ENCODE results near the gene SERGEF. TPM values are rescaled to one million over a fixed set of nuclear protein-coding genes. Genes with fewer than 3 reads are reported as not detected.

Gene SERGEF
- total RNA-seq, 2 experiments from 2014 or later = 40.2 to 41.7 TPM

DNA sequence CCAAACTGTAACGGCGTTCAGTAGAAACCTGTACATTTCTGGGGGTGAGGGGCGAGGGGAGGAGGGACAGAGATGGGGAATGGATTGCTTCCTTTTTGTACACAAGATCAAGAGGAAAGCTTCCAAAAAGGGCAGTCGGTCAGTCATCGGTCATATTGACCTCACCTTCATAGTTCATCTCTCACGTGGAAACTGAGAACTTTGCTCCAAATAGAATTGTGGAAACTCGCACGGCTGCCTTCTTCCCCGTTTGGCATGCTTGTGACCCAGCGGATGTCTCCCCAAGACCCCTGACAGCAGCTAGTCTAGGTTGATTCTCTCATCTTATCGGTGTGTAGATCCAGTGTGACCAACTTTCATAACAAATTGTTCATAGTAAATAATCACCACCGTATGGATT is 230.7 kb downstream of the SERGEF start:
- CTCF ChIA-PET = no interaction called here
- Mint-ChIP-seq H3K27me3 (ENCODE audit: low read depth) (no peaks in the 10 kb centered on the region), H3K9me3 (no peaks in the 10 kb centered on the region), H3K4me1 (ENCODE audit: low read depth) (no peaks in the 10 kb centered on the region), H3K4me3 (no peak overlapping the region), H3K36me3 (ENCODE audit: low read depth) (peaks cover 2% of the 10 kb centered on the region), H3K27ac (no peak overlapping the region)
- DNase-seq = no peak
- intact Hi-C loops (cut with micrococcal nuclease) = no loop called here

DNA sequence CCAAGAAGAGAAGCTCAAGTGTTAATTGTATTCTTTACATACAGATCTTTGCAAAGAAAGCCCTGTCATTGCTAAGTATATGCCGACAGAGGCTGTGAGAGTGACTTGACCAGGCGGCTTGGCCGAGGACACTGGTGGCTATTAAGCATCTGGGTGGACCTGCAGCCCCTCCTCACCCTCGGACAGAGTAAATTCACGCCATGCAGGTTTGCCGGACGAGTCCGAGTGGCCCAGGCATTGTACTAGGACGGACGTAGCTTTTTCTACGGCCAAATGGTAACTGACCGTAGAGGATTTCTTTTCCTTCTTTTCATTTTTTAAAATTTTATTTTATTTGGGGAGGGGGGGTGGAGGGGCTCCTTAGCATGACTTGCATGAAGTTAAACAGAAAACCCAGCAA is 231.2 kb downstream of the SERGEF start:
- CTCF ChIA-PET = interaction anchor here (0.7 kb wide), 1 partner anchor 161 kb away, joined by 3 read pairs; no protein-coding TSS in a partner anchor

DNA sequence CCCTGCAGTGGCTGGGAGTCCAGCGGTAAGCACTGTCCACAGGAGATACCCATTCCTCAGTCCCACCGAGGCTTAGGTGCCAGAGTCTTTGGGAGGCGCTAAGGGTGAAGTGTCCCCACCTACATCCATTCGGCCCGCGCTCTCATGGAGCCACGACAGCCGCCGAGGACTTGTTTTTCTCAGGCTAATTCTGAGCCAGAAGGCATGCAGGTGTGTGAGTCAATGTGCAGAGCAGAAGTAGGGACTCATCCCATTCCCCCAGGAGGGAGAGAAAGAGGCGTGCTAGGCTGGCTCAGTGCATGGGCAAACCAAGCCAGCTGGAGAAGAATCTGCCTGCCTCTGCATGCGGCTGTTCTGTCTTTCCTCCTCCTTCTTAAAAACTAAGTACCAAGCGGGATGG is 231.6 kb downstream of the SERGEF start:
- no peaks in the 10 kb centered on the region for H3K4me1 Mint-ChIP-seq (ENCODE audit: low read depth)
- H3K4me3 Mint-ChIP-seq = no peak overlapping the region
- CTCF ChIA-PET = interaction anchor here (0.7 kb wide), 1 partner anchor 162 kb away, joined by 3 read pairs; no protein-coding TSS in a partner anchor
- no peak overlapping the region for H3K27ac Mint-ChIP-seq
- H3K27me3 Mint-ChIP-seq (ENCODE audit: low read depth) = no peaks in the 10 kb centered on the region
- no peak for DNase-seq
- H3K9me3 Mint-ChIP-seq = no peaks in the 10 kb centered on the region
- no peaks in the 10 kb centered on the region for H3K36me3 Mint-ChIP-seq (ENCODE audit: low read depth)
- intact Hi-C loops (cut with micrococcal nuclease) = no loop called here

More for the DNA sequence above, 231.2 kb downstream of the SERGEF start:
- no peaks in the 10 kb centered on the region for H3K27me3 Mint-ChIP-seq (ENCODE audit: low read depth)
- no peak overlapping the region for H3K4me3 Mint-ChIP-seq
- H3K36me3 Mint-ChIP-seq (ENCODE audit: low read depth) = no peaks in the 10 kb centered on the region
- no peaks in the 10 kb centered on the region for H3K4me1 Mint-ChIP-seq (ENCODE audit: low read depth)
- H3K9me3 Mint-ChIP-seq = no peaks in the 10 kb centered on the region
- intact Hi-C loops (cut with micrococcal nuclease) = no loop called here
- no peak overlapping the region for H3K27ac Mint-ChIP-seq
- DNase-seq = no peak

DNA sequence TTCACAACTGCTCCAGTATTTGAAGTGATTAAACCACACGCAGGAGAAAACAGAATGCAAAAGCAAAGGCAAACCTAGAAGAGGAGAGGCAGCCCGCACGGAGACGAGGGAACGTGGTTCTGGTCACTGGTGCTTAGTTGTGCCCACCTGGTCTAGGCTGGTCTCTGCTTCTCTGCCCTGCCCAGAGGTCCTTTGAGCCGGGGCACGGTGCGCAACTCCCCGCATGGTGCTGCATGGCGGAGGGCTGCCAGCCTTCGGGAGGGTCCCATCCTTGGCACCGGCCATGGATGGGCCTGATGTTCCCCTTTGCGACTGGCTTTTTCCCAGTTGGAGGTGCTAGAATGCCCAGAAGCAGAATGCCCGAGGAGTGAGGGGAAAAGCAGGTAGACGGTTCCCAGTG is 232.2 kb downstream of the SERGEF start:
- no peaks in the 10 kb centered on the region for H3K4me1 Mint-ChIP-seq (ENCODE audit: low read depth)
- DNase-seq = no peak
- H3K27me3 Mint-ChIP-seq (ENCODE audit: low read depth) = no peaks in the 10 kb centered on the region
- no peak overlapping the region for H3K4me3 Mint-ChIP-seq
- intact Hi-C loops (cut with micrococcal nuclease) = no loop called here
- H3K36me3 Mint-ChIP-seq (ENCODE audit: low read depth) = no peaks in the 10 kb centered on the region
- no peak overlapping the region for H3K27ac Mint-ChIP-seq
- CTCF ChIA-PET = no interaction called here
- H3K9me3 Mint-ChIP-seq = no peaks in the 10 kb centered on the region

DNA sequence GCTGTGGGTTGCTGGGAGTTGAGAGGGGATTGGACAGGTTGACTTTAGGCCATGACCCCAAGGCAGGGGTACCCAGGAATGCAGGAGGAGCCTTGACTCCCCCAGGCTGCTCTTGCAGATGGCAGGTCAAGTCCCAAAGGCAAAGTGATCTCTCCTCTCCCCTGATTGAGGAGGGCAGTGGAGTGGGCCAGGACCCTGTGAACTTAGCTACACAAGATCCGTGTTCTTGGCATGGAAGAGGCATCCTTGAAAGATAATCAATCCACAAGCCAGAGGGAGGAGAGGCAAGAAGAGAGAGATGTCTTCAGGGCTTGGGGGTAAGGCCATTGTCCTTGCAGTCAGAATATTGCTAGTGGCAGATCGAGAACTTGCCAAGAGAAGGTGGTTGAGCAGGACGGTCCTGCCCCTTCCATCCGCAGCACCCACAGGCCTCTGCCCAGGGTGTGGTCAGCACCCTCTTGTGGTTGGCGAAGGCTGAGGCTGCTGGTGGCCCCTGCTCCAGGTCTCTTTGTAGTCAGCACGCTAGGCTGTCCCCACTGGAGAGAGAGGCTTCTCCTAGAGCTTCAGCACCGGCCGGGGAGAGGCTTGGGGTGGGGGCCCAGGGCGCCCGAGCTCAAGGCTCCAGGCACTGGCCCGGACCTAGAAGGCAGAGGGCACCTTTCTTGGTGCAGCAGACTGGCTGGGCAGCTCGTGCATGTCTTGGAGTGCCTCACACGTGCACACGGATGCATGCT is 232.8 kb downstream of the SERGEF start:
- Mint-ChIP-seq H3K4me1 (ENCODE audit: low read depth) (no peaks in the 10 kb centered on the region), H3K27ac (no peak overlapping the region), H3K36me3 (ENCODE audit: low read depth) (no peaks in the 10 kb centered on the region), H3K9me3 (no peaks in the 10 kb centered on the region), H3K4me3 (no peak overlapping the region), H3K27me3 (ENCODE audit: low read depth) (no peaks in the 10 kb centered on the region)
- CTCF ChIA-PET = no interaction called here
- DNase-seq = no peak
- intact Hi-C loops (cut with micrococcal nuclease) = no loop called here

DNA sequence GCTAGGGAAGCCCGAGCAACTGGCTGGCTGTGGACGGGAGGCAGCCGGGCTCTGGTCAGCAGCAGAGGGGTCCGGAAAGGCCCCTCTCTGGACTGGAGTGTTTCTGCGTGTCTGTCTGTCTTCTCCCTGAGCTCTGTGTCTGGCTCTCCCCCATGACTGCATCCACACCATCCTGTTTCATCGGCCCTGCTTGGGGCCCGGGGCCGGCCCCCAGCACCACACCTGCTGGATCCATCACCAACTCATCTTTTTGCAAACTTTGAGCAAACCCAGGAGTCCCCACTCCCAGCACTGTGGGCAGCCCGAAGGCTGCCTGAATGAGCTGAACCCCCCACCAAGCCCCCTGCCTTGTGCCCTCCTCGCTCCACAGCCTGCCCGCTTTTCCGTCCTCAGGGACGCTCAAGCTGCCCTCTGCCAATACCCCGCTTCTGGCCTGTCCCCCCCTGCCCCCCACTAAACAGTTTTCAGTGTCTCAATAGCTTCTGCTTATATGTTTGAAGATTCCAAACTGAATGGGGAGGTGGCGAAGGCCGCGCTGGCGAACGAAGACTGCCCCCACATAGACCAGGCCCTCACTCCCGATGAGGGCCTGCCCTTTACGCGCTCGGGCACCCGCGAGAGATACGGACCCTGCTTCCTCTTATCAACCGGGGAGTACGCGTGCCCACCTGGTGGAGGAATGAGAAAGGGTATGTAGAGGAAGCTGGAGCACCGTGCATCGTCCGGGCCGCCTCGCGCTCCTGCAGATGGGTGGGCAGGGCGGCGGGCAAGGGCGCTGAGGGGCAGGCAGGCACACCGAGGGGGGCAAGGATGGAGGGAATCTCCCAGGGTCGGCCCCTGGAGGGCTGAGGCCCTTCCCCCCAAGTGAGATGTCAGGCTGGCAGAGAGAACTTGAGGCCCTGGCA is 233.6 kb downstream of the SERGEF start:
- no peaks in the 10 kb centered on the region for H3K36me3 Mint-ChIP-seq (ENCODE audit: low read depth)
- H3K4me3 Mint-ChIP-seq = no peak overlapping the region
- no peaks in the 10 kb centered on the region for H3K4me1 Mint-ChIP-seq (ENCODE audit: low read depth)
- no peak overlapping the region for H3K27ac Mint-ChIP-seq
- CTCF ChIA-PET = no interaction called here
- no peaks in the 10 kb centered on the region for H3K9me3 Mint-ChIP-seq
- H3K27me3 Mint-ChIP-seq (ENCODE audit: low read depth) = no peaks in the 10 kb centered on the region
- intact Hi-C loops (cut with micrococcal nuclease) = no loop called here
- DNase-seq = no peak

DNA sequence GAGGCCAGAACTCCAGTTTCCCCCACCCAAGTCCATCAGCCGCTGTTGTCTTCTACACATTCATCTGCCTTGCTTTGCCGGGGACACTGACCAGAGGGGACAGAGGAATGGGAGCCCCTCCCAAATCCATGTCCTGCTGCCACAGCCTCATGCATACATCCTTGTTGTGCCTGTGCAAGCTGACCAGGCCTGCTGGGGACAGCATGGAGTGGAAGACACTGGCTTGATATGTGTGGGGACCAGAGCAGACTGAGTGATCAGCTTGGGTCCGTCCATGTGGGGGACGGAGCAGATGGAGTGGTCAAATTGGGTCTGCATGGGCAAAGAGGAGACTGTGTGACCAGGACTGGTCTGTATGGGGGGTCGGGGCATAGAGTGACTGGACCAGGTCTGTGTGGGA is 234.5 kb downstream of the SERGEF start:
- H3K9me3 Mint-ChIP-seq = no peaks in the 10 kb centered on the region
- intact Hi-C loops (cut with micrococcal nuclease) = no loop called here
- H3K27ac Mint-ChIP-seq = no peak overlapping the region
- DNase-seq = no peak
- CTCF ChIA-PET = no interaction called here
- no peaks in the 10 kb centered on the region for H3K4me1 Mint-ChIP-seq (ENCODE audit: low read depth)
- H3K4me3 Mint-ChIP-seq = no peak overlapping the region
- no peaks in the 10 kb centered on the region for H3K27me3 Mint-ChIP-seq (ENCODE audit: low read depth)
- no peaks in the 10 kb centered on the region for H3K36me3 Mint-ChIP-seq (ENCODE audit: low read depth)

DNA sequence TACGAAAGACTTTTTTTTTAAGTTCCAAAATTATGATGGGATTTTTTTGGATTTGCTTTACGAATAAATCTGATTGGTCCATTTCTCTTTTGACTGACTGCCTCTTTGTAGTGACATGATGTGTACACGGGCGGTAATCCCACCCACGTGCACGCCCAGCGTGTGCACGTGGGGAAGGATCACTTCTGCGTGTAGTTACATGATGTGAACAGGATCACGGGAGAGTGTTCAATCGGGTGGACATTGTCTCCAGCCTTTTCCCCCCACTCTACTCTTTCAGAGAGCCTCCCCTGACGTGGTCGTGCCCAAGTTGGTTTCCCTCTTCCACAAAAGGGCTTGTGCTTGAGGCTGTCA is 235.1 kb downstream of the SERGEF start:
- Mint-ChIP-seq H3K27me3 (ENCODE audit: low read depth) (no peaks in the 10 kb centered on the region), H3K9me3 (no peaks in the 10 kb centered on the region), H3K4me1 (ENCODE audit: low read depth) (no peaks in the 10 kb centered on the region), H3K36me3 (ENCODE audit: low read depth) (no peaks in the 10 kb centered on the region), H3K4me3 (no peak overlapping the region), H3K27ac (no peak overlapping the region)
- CTCF ChIA-PET = no interaction called here
- intact Hi-C loops (cut with micrococcal nuclease) = no loop called here
- no peak for DNase-seq

DNA sequence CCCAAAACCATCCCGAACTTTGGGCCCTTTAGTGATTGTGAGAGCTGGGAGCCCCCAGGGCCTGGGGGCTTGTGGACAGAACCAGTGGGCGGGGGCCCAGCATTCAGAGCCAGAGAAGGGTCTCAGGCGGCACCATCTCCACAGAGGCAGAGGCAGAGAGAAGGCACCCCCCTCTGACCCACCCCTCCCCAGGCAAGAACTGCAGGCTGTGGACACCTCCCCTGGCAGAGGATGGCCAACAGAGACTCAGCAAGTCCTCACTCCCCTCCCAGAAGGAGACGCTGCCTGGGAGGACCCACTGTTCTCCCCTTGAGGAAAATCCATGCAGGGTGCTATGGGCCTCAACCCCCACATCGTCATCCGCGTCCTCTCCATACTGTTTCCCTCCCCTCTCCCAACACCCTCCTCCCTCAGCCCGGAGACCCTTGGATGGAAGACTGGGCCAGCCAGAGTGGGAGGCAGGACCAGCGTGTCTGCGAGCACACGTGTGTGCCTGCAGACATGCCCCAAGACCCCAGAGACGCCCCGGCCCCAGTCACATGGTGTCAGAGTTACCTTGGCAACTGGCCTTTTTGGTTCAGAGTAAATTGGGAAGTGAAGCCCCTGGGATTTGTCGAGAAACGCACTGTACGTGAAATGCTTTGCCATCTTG is 235.6 kb downstream of the SERGEF start:
- intact Hi-C loops (cut with micrococcal nuclease) = no loop called here
- no peaks in the 10 kb centered on the region for H3K27me3 Mint-ChIP-seq (ENCODE audit: low read depth)
- H3K27ac Mint-ChIP-seq = no peak overlapping the region
- CTCF ChIA-PET = no interaction called here
- DNase-seq = no peak
- H3K4me3 Mint-ChIP-seq = no peak overlapping the region
- no peaks in the 10 kb centered on the region for H3K4me1 Mint-ChIP-seq (ENCODE audit: low read depth)
- H3K36me3 Mint-ChIP-seq (ENCODE audit: low read depth) = no peaks in the 10 kb centered on the region
- H3K9me3 Mint-ChIP-seq = no peaks in the 10 kb centered on the region

DNA sequence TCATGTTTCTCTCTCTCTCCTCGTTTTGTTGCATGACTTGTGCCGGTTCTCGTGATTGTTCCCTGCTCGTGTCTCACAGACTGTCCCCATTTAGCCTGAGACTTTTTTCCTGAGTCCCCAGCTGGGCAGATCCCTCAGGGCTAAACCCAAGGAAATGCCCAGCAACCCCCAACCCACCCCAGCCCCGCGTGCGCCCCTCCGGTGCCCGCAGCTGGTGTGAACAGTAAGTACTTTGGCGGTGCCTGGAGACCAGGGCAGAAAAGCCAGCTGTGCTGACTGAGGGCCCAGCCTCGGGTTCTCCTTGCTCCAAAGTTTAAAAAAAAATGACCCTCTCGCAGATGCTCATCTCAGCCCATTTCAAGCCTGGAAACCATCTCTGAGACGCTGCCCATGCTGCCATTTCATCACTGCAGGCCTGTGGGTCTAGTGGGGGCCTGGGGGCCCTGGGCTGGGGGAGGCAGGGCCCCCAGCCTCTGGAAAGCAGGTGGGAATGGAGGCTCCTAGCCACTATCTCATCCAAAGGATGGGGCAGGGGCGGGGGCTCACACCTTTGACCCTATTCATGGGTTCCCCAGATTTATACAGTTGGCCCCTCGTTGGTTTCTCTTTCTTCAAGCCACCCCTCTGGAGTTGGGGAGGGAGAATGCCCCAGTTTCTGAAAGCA is 236.5 kb downstream of the SERGEF start:
- CTCF ChIA-PET = no interaction called here
- no peak overlapping the region for H3K27ac Mint-ChIP-seq
- no peak overlapping the region for H3K4me3 Mint-ChIP-seq
- H3K36me3 Mint-ChIP-seq (ENCODE audit: low read depth) = no peaks in the 10 kb centered on the region
- no peak for DNase-seq
- no peaks in the 10 kb centered on the region for H3K27me3 Mint-ChIP-seq (ENCODE audit: low read depth)
- no peaks in the 10 kb centered on the region for H3K4me1 Mint-ChIP-seq (ENCODE audit: low read depth)
- H3K9me3 Mint-ChIP-seq = no peaks in the 10 kb centered on the region
- intact Hi-C loops (cut with micrococcal nuclease) = no loop called here

DNA sequence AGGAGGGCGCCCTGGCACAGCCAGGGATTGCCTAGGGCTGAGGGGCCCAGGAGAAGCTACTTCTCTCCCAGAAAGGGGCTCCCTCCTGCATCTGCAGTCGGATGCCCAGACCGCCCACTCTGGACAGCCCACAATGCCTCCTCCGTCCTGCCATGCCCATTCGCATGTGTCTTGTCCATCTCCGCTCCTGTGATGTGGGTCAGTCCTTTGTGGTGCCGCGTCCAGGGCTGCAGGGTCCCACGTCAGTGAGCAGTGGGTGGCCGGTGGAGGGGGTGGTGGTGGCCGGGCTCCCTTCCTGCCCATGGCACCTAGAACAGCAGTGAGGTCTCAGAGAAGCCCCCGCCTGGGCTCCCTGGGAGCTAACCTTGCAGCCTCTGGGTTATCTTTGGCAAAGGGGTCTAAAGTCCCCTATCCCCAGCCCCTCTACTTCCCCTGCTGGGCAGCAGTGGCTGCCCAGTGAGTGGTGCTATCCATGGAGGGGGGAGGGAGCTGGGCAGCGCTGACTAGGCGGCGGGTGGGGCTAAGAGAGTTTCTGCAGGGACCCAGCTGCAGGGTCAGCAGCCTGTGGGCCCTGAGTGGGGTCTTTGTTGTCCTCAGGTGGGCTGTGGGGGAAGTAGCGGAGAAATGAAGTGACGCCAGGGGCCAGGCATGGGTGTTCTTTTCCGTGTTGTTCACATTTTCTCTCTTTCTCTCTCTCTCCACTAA is 237.2 kb downstream of the SERGEF start:
- Mint-ChIP-seq H3K9me3 (no peaks in the 10 kb centered on the region), H3K4me1 (ENCODE audit: low read depth) (no peaks in the 10 kb centered on the region), H3K27me3 (ENCODE audit: low read depth) (no peaks in the 10 kb centered on the region), H3K36me3 (ENCODE audit: low read depth) (no peaks in the 10 kb centered on the region), H3K4me3 (no peak overlapping the region), H3K27ac (no peak overlapping the region)
- intact Hi-C loops (cut with micrococcal nuclease) = no loop called here
- CTCF ChIA-PET = no interaction called here
- DNase-seq = no peak

DNA sequence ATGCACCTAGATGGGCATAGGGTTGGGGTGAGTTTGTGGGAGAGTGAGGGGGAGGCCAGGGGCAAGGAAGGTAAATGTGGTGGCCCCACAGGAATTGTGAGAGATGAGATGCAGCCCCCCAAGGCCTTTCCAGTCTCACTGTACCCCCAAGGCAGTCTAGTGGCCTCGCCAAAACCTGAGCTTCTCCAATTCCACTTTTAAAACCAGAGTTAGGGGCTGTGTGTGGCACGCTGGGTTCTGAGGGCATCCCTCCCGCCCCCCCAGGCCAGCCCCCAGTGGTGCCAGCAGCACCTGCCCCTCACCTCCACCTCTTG is 237.9 kb downstream of the SERGEF start:
- H3K27me3 Mint-ChIP-seq (ENCODE audit: low read depth) = no peaks in the 10 kb centered on the region
- H3K36me3 Mint-ChIP-seq (ENCODE audit: low read depth) = no peaks in the 10 kb centered on the region
- no peak for DNase-seq
- H3K4me3 Mint-ChIP-seq = no peak overlapping the region
- intact Hi-C loops (cut with micrococcal nuclease) = no loop called here
- H3K4me1 Mint-ChIP-seq (ENCODE audit: low read depth) = no peaks in the 10 kb centered on the region
- no peak overlapping the region for H3K27ac Mint-ChIP-seq
- CTCF ChIA-PET = no interaction called here
- no peaks in the 10 kb centered on the region for H3K9me3 Mint-ChIP-seq
